HepG2 (cell line): Measurements from ENCODE around the gene NECTIN2. TPM values are rescaled to one million over a fixed set of nuclear protein-coding genes. Genes with fewer than 3 reads are reported as not detected.
A peak's percentile ranks its signal among the peaks of the same experiment; 100 is the strongest.

ENCODE experiments used
- ATAC-seq: fragments of 200-7000 bp; cut with Tn5 transposase; 3 replicates; pipeline ENCODE4 v1.9.1; 2020; ENCODE audit warnings: mild to moderate bottlenecking, moderate library complexity
- BruUV-seq: library from RNA; stranded (reverse); fragments of 400-500 nt; replicated peaks from 2 replicates; lab custom pipeline; 2021; lab: Mats Ljungman, UMichigan
- CTCF ChIA-PET: fragments of 300-600 bp; formaldehyde crosslinking; extraction: SDS; loops from one replicate; lab custom pipeline; 2021; ENCODE audit warnings: low total read pairs, inconsistent platforms, low intra/inter-chr PET ratio; lab: Yijun Ruan, JAX
- POLR2A ChIA-PET: fragments of 350-600 bp; sonication (Branson Sonifier 250); formaldehyde crosslinking; loops from one replicate; lab custom pipeline; 2020; ENCODE audit warnings: antibody characterized with exemption, inconsistent platforms; lab: Yijun Ruan, JAX
- DNase-seq: peaks from one replicate; pipeline ENCODE4 v3.0.0-alpha.2; 2015; ENCODE audit warnings: low spot score
- FAIRE-seq: peaks from 3 replicates; lab custom pipeline; 2011; peaks lifted over from hg19 to GRCh38; lab: Jason Lieb, UNC
- H2AFZ ChIP-seq: one replicate; pipeline ENCODE4 v1.6.1; 2011; ENCODE audit warnings: low read length, inconsistent platforms
- H3K27ac ChIP-seq: fragments of 300-600 bp; 3 replicates; pipeline ENCODE4 v1.8.0; 2011; ENCODE audit warnings: mixed run types, mild to moderate bottlenecking, mixed read lengths, low read length, inconsistent platforms; ENCODE audit not compliant: insufficient read depth; ENCODE audit errors: extremely low read length
- H3K27me3 ChIP-seq, 2 experiments: fragments of 200-600 bp in 1 of 2; 2 replicates in 1 of 2; 3 replicates in 1 of 2; pipeline versions ENCODE4 v1.6.0 to v1.8.0; 2011; ENCODE audit warnings: low read length in 2 of 2, mild to moderate bottlenecking in 2 of 2, moderate library complexity in 2 of 2, inconsistent platforms in 1 of 2; ENCODE audit not compliant: insufficient read depth in 2 of 2, control insufficient read depth in 1 of 2
- H3K36me3 ChIP-seq, 2 experiments: fragments of 200-600 bp in 1 of 2; replicated peaks in 1 of 2; 2 replicates in 1 of 2; 3 replicates in 1 of 2; pipeline versions ENCODE4 v1.5.1 to v1.8.0; 2011; ENCODE audit warnings: low read length in 2 of 2, inconsistent platforms in 1 of 2; ENCODE audit not compliant: insufficient read depth in 2 of 2, control insufficient read depth in 1 of 2
- H3K4me1 ChIP-seq: 2 replicates; pipeline ENCODE4 v1.5.1; 2012; ENCODE audit warnings: low read length, inconsistent platforms; ENCODE audit not compliant: insufficient read depth
- H3K4me2 ChIP-seq: 2 replicates; pipeline ENCODE4 v1.6.0; 2011; ENCODE audit warnings: low read depth, low read length, inconsistent platforms
- H3K4me3 ChIP-seq, 3 experiments: fragments of 200-600 bp in 1 of 3; sonication (generic), shearing (Covaris generic) in 1 of 3; replicated peaks in 1 of 3; 2 replicates each; pipeline ENCODE4 v1.5.1; 2011 to 2016; ENCODE audit warnings: low read length in 3 of 3, inconsistent platforms in 2 of 3, low read depth in 2 of 3, mild to moderate bottlenecking in 2 of 3, control low read depth in 1 of 3, mixed read lengths in 1 of 3; ENCODE audit not compliant: insufficient read depth in 1 of 3
- H3K79me2 ChIP-seq: one replicate; pipeline ENCODE4 v1.6.1; 2011; ENCODE audit warnings: low read length, inconsistent platforms; ENCODE audit not compliant: insufficient read depth
- H3K9ac ChIP-seq: 2 replicates; pipeline ENCODE4 v1.6.0; 2011; ENCODE audit warnings: mild to moderate bottlenecking, low read depth, low read length, inconsistent platforms; ENCODE audit not compliant: insufficient read depth
- H3K9me3 ChIP-seq: 2 replicates; pipeline ENCODE4 v1.5.1; 2012; ENCODE audit warnings: mild to moderate bottlenecking, low read length
- H4K20me1 ChIP-seq: 2 replicates; pipeline ENCODE4 v1.6.0; 2011; ENCODE audit warnings: inconsistent platforms, mild to moderate bottlenecking, low read length, moderate library complexity; ENCODE audit not compliant: insufficient read depth
- ATRX ChIP-seq: sonication (generic); formaldehyde crosslinking; IDR thresholded peaks from 2 replicates; pipeline ENCODE4 v1.4.0; 2020; ENCODE audit warnings: missing genetic modification reagents, borderline replicate concordance
- CTCF ChIP-seq: sonication (generic); formaldehyde crosslinking; IDR thresholded peaks from 2 replicates; pipeline ENCODE4 v1.5.0; 2020; ENCODE audit warnings: mild to moderate bottlenecking, missing genetic modification reagents, moderate library complexity
- GATAD2A ChIP-seq: IDR thresholded peaks from 2 replicates; pipeline ENCODE4 v1.6.1; 2016
- HOXA5 ChIP-seq: sonication (generic); formaldehyde crosslinking; IDR thresholded peaks from 2 replicates; pipeline ENCODE4 v1.4.0; 2020; ENCODE audit warnings: missing genetic modification reagents
- NR2F6 ChIP-seq, 2 experiments: IDR thresholded peaks; 2 replicates each; pipeline ENCODE4 v1.6.1; 2016; ENCODE audit warnings: antibody characterized with exemption in 1 of 2, mild to moderate bottlenecking in 1 of 2
- PHF21A ChIP-seq: sonication (generic); formaldehyde crosslinking; IDR thresholded peaks from 2 replicates; pipeline ENCODE4 v1.5.0; 2020; ENCODE audit warnings: mild to moderate bottlenecking, missing genetic modification reagents
- SOX13 ChIP-seq, 3 experiments: fragments of 450-650 bp in 1 of 3; sonication (generic) in 1 of 3; formaldehyde crosslinking in 1 of 3; IDR thresholded peaks in 2 of 3; conservative IDR thresholded peaks in 1 of 3; 2 replicates each; pipeline versions ENCODE4 v1.5.0 to v1.6.1; 2016 to 2020; ENCODE audit warnings: antibody characterized with exemption in 1 of 3, mild to moderate bottlenecking in 1 of 3, missing compliant biosample characterization in 1 of 3, missing genetic modification reagents in 1 of 3, moderate library complexity in 1 of 3
- ZNF263 ChIP-seq: sonication (generic); formaldehyde crosslinking; IDR thresholded peaks from 2 replicates; pipeline ENCODE4 v1.4.0; 2020; ENCODE audit warnings: missing genetic modification reagents
- ZNF331 ChIP-seq: sonication (generic); formaldehyde crosslinking; IDR thresholded peaks from 2 replicates; pipeline ENCODE4 v1.4.0; 2020; ENCODE audit warnings: missing genetic modification reagents
- ZNF687 ChIP-seq: sonication (generic); formaldehyde crosslinking; IDR thresholded peaks from 2 replicates; pipeline ENCODE4 v1.5.1; 2020; ENCODE audit warnings: mild to moderate bottlenecking, missing genetic modification reagents, moderate library complexity
- WGBS: methylation state at CpG from one replicate; pipeline ENCODE4 v1.1.6; 2017; ENCODE audit warnings: low lambda C conversion rate; 5-methylcytosine and 5-hydroxymethylcytosine counted together
- in situ Hi-C: cut with HindIII; loops from 2 replicates; pipeline ENCODE4 v1.10.0; 2017; ENCODE audit warnings: low pct_unique_long_range_greater_than_20kb; ENCODE audit not compliant: extremely low pct_ligation_motif_present
- intact Hi-C: fragments of 100-400 bp; cut with micrococcal nuclease; formaldehyde crosslinking; loops from one replicate; pipeline ENCODE4 v1.10.0; 2022; ENCODE audit not compliant: unreplicated experiment
- polyA plus RNA-seq, 8 experiments: library from polyadenylated mRNA; depleted of rRNA in 3 of 8; stranded (reverse) in 7 of 8; unstranded in 1 of 8; fragments of >200 nt; fragmentation: Illumina TruSeq in 4 of 8; extraction: Trizol in 4 of 8; gene quantifications; 2 replicates each; pipeline versions ENCODE4 v1.2.1 to v1.2.3, GENCODE V29; 2011 to 2016; ENCODE audit warnings: low read depth in 4 of 8, missing spikeins in 1 of 8, mixed read lengths in 1 of 8; ENCODE audit not compliant: insufficient read depth in 1 of 8
- total RNA-seq, 5 experiments: library from RNA; depleted of rRNA; stranded (reverse); fragments of >200 nt; fragmentation: Illumina TruSeq; extraction: Trizol; gene quantifications; 2 replicates each; pipeline ENCODE4 v1.2.3, GENCODE V29; 2016; ENCODE audit warnings: low read depth in 1 of 5
- TF ChIP-seq, protein P1 (sequence below): sonication (generic); formaldehyde crosslinking; IDR thresholded peaks from 2 replicates; pipeline ENCODE4 v1.5.0; 2020; ENCODE audit warnings: mild to moderate bottlenecking, missing genetic modification reagents

NECTIN2 gene
- total and polyA plus RNA-seq, 2 of the 13 experiments (the other 11 are each of a cell fraction or from before 2014, with no cell fraction given) = 75.4 to 114 TPM

GRCh38 chr19:44817725-44818465 is 28.2 kb upstream of the NECTIN2 start:
- in situ Hi-C loops = no loop called here
- no TSS peak for BruUV-seq
- DNase-seq = peak; percentile 64
- TF ChIP-seq SOX13 (IDR thresholded peaks at IDR 0.05) (no peak), SOX13 (CRISPR knock-in tag; conservative IDR thresholded peaks at IDR 0.05 in 1 of 2, IDR thresholded peaks at IDR 0.05 in 1 of 2) (0 out of 4 replicates have a peak, but pooled peaks of 1 of the 2 experiments have one; percentile 6), ZNF331 (CRISPR knock-in tag) (peak; percentile 40; the same call in 1 of the 2 replicates), GATAD2A (CRISPR knock-in tag) (0 out of 2 replicates have a peak, but pooled peaks have one; percentile 16), CTCF (peak; percentile 41; the same call in 1 of the 2 replicates), PHF21A (CRISPR knock-in tag) (0 out of 2 replicates have a peak, but pooled peaks have one; percentile 35), NR2F6 (IDR thresholded peaks at IDR 0.05) (peak; percentile 9; the same call in 1 of the 2 replicates), NR2F6 (CRISPR knock-in tag; IDR thresholded peaks at IDR 0.05) (no peak), ZNF687 (peak; percentile 26), ZNF263 (CRISPR knock-in tag) (peak; percentile 53; the same call in 1 of the 2 replicates), HOXA5 (no peak), ATRX (CRISPR knock-in tag) (no peak)
- TF ChIP-seq, protein P1, sequence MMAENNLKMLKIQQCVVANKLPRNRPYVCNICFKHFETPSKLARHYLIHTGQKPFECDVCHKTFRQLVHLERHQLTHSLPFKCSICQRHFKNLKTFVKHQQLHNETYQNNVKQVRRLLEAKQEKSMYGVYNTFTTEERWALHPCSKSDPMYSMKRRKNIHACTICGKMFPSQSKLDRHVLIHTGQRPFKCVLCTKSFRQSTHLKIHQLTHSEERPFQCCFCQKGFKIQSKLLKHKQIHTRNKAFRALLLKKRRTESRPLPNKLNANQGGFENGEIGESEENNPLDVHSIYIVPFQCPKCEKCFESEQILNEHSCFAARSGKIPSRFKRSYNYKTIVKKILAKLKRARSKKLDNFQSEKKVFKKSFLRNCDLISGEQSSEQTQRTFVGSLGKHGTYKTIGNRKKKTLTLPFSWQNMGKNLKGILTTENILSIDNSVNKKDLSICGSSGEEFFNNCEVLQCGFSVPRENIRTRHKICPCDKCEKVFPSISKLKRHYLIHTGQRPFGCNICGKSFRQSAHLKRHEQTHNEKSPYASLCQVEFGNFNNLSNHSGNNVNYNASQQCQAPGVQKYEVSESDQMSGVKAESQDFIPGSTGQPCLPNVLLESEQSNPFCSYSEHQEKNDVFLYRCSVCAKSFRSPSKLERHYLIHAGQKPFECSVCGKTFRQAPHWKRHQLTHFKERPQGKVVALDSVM = peak; percentile 57; the same call in 1 of the 2 replicates

More at GRCh38 chr19:44817725-44818465, 28.2 kb upstream of the NECTIN2 start:
- Histone ChIP-seq H3K79me2 (no peaks in the 10 kb centered on the region), H2AFZ (no peak overlapping the region), H3K9ac (no peak overlapping the region), H3K27ac (peak overlapping the region; percentile 5), H3K4me2 (0 out of 2 replicates have a peak overlapping the region, but pooled peaks have one; percentile 11), H3K4me1 (peaks cover 35% of the 10 kb centered on the region), H4K20me1 (0 out of 2 replicates have a peak, but pooled peaks cover 2% of the 10 kb centered on the region), H3K36me3 (peaks cover 10 to 31% of the 10 kb centered on the region in 2 experiments), H3K4me3 (no peak overlapping the region), H3K27me3 (no peaks in the 10 kb centered on the region), H3K9me3 (no peaks in the 10 kb centered on the region)
- POLR2A ChIA-PET = interaction anchor here (0.7 to 8.3 kb wide), 3 partner anchors 9 to 52 kb away, joined by 3 to 67 read pairs (median 4); partner anchors contain the start of gene BCAM
- ATAC-seq = peak; percentile 57
- WGBS = 31% methylated on average over 2 of the region's 8 CpGs
- intact Hi-C loops = no loop called here
- peak; percentile 79 for FAIRE-seq
- CTCF ChIA-PET = no interaction called here
